SK-N-MC (cell line): ENCODE data around the gene GXYLT2.

Source experiments
- EZH2 ChIP-seq: fragments of 200-600 bp; sonication (generic); IDR thresholded peaks from one replicate; pipeline ENCODE4 v1.6.1; 2017; ENCODE audit warnings: antibody characterized with exemption
- POLR2AphosphoS5 ChIP-seq: IDR thresholded peaks from 2 replicates; pipeline ENCODE4 v1.6.1; 2012; ENCODE audit warnings: mild to moderate bottlenecking, low read depth, low read length, borderline replicate concordance

GRCh38 chr3:72961752-72962151 is 73.9 kb downstream of the GXYLT2 start:
- TF ChIP-seq EZH2 (no peak), POLR2AphosphoS5 (no peak)
